OCI-LY7 (cell line): Measurements from ENCODE around the gene TOP1. TPM values are rescaled to one million over a fixed set of nuclear protein-coding genes. Genes with fewer than 3 reads are reported as not detected.
A peak's percentile ranks its signal among the peaks of the same experiment; 100 is the strongest.

ENCODE experiments used
- BruUV-seq: library from RNA; stranded (reverse); fragments of 400-500 nt; replicated peaks from 2 replicates; lab custom pipeline; 2021; lab: Mats Ljungman, UMichigan
- CTCF ChIA-PET: fragments of 300-600 bp; sonication (Branson Sonifier 250); formaldehyde crosslinking; loops from one replicate; lab custom pipeline; 2022; ENCODE audit warnings: antibody characterized with exemption; ENCODE audit not compliant: unreplicated experiment; lab: Charles Lee
- POLR2A ChIA-PET: fragments of 300-600 bp; sonication (Branson Sonifier 250); formaldehyde crosslinking; loops from one replicate; lab custom pipeline; 2022; ENCODE audit warnings: antibody characterized with exemption; lab: Charles Lee
- DNase-seq: peaks from one replicate; pipeline ENCODE4 v3.0.0-alpha.2; 2015; ENCODE audit warnings: low spot score
- H2AFZ ChIP-seq: fragments of 200-600 bp; sonication (generic), shearing (Covaris generic); 2 replicates; pipeline ENCODE4 v1.6.1; 2014; ENCODE audit warnings: mild to moderate bottlenecking, antibody characterized with exemption, low read length, moderate library complexity
- H3K27ac ChIP-seq: fragments of 200-600 bp; sonication (generic); 2 replicates; pipeline ENCODE4 v1.5.1; 2014; ENCODE audit warnings: mixed run types, low read depth, mild to moderate bottlenecking, moderate library complexity, low read length, inconsistent platforms; ENCODE audit not compliant: poor library complexity, severe bottlenecking
- H3K36me3 ChIP-seq: fragments of 200-600 bp; sonication (generic); 2 replicates; pipeline ENCODE4 v1.6.1; 2014; ENCODE audit warnings: mild to moderate bottlenecking, antibody characterized with exemption, low read length, moderate library complexity, mixed read lengths; ENCODE audit not compliant: insufficient read depth
- H3K4me1 ChIP-seq: fragments of 200-600 bp; sonication (generic); 2 replicates; pipeline ENCODE4 v1.5.1; 2014; ENCODE audit warnings: mild to moderate bottlenecking, low read length; ENCODE audit not compliant: insufficient read depth, poor library complexity, severe bottlenecking
- H3K4me2 ChIP-seq: fragments of 200-600 bp; sonication (generic); 2 replicates; pipeline ENCODE4 v1.6.1; 2014; ENCODE audit warnings: mild to moderate bottlenecking, low read length
- H3K4me3 ChIP-seq: fragments of 200-600 bp; sonication (generic); 2 replicates; pipeline ENCODE4 v1.5.1; 2014; ENCODE audit warnings: mild to moderate bottlenecking, low read depth, low read length; ENCODE audit not compliant: poor library complexity, severe bottlenecking
- H3K79me2 ChIP-seq: fragments of 200-600 bp; sonication (generic); 2 replicates; pipeline ENCODE4 v1.6.1; 2016; ENCODE audit warnings: low read depth, mild to moderate bottlenecking, low read length, moderate library complexity, mixed read lengths; ENCODE audit not compliant: insufficient read depth
- H3K9me2 ChIP-seq: fragments of 200-600 bp; sonication (generic); 2 replicates; pipeline ENCODE4 v1.6.1; 2016; ENCODE audit warnings: mild to moderate bottlenecking, low read length, mixed read lengths; ENCODE audit not compliant: insufficient read depth
- H3K9me3 ChIP-seq: fragments of 200-600 bp; sonication (generic); 2 replicates; pipeline ENCODE4 v1.6.1; 2014; ENCODE audit warnings: mild to moderate bottlenecking, mixed run types, low read length, mixed read lengths
- H4K20me1 ChIP-seq: fragments of 200-600 bp; sonication (generic); 2 replicates; pipeline ENCODE4 v1.6.1; 2014; ENCODE audit warnings: mild to moderate bottlenecking, antibody characterized with exemption, low read length, moderate library complexity, mixed read lengths; ENCODE audit not compliant: insufficient read depth
- EZH2phosphoT487 ChIP-seq: fragments of 200-600 bp; sonication (generic); IDR thresholded peaks from 2 replicates; pipeline ENCODE4 v1.6.1; 2018; ENCODE audit warnings: low read depth, borderline replicate concordance, mild to moderate bottlenecking, mixed run types, antibody characterized with exemption, low read length, moderate library complexity, mixed read lengths
- intact Hi-C: fragments of 100-400 bp; cut with micrococcal nuclease; formaldehyde crosslinking; loops from one replicate; pipeline ENCODE4 v1.10.0; 2022; ENCODE audit not compliant: unreplicated experiment
- total RNA-seq, 2 experiments: library from RNA; depleted of rRNA in 1 of 2; stranded (reverse); fragments of >200 nt in 1 of 2; shearing (Covaris generic) in 1 of 2; gene quantifications; 2 replicates each; pipeline ENCODE4 v1.2.3, GENCODE V29; 2014 to 2022
- TF ChIP-seq, protein P1 (sequence below): fragments of 200-600 bp; sonication (generic); conservative IDR thresholded peaks from 2 replicates; pipeline ENCODE4 v1.5.1; 2014; ENCODE audit warnings: mild to moderate bottlenecking, antibody characterized with exemption, low read length, moderate library complexity, mixed read lengths

TOP1 gene
- total RNA-seq, 2 experiments from 2014 or later, result 44.6 to 200 TPM

DNA sequence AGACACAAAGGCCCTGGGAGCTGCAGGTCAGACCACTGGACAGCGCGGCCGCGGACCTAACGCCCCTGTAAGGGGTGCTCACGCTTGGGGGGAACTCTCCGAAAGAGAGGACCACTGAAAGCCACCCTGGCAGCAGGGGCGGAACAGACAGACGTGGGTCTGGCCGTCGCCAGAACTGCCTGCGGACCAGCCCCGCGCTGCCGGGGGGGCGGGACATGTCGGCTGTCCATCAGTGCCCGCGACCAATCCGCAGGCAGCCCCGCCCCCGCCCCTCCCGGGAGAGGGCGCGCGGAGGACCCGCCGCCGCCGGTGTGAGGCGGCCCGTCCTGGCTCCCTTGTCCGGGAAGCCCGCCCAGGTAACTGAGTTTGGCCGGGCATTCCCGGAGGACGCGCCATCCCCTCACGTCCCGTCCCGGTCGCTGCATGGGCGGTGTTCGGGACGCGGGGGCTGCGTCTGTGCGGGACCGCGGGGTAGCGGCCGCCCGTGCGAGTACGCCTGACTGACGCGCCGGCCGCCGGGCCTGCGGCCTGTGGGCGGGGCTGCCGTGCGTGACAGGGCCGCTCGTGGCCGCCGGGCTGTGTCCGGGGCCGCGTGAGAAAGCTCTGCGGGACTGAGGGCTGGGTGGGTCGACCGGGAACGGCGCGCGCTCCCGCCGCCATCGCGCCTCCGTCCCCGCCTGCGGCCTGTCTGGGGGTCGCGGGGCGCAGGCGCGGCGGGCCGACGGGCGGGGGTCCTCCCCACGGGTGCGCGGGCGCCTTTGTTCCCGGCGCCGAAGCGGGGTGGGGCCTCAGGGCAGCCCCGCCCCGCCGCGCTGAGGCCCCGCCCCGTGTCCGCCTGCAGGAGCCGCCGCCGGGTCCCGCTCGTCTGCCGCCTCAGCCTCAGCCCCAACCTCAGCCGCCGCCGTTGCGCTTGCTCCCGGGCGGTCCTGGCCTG, 108.3 kb downstream of the TOP1 start, which contains the start of gene PLCG1:
Gene PLCG1, plus strand, starts transcription at position 864 of the 934 bp plus-strand sequence. CDS start 99 bp downstream, outside the sequence.
- peak within 1 kb of the TSS; percentile 54 for H2AFZ ChIP-seq
- POLR2A ChIA-PET, result interaction anchor here (0.5 to 1.0 kb wide), 2 partner anchors 101 to 168 kb away, joined by 3 read pairs; no protein-coding TSS in a partner anchor
- TF ChIP-seq EZH2phosphoT487, result no peak
- TF ChIP-seq, protein P1, sequence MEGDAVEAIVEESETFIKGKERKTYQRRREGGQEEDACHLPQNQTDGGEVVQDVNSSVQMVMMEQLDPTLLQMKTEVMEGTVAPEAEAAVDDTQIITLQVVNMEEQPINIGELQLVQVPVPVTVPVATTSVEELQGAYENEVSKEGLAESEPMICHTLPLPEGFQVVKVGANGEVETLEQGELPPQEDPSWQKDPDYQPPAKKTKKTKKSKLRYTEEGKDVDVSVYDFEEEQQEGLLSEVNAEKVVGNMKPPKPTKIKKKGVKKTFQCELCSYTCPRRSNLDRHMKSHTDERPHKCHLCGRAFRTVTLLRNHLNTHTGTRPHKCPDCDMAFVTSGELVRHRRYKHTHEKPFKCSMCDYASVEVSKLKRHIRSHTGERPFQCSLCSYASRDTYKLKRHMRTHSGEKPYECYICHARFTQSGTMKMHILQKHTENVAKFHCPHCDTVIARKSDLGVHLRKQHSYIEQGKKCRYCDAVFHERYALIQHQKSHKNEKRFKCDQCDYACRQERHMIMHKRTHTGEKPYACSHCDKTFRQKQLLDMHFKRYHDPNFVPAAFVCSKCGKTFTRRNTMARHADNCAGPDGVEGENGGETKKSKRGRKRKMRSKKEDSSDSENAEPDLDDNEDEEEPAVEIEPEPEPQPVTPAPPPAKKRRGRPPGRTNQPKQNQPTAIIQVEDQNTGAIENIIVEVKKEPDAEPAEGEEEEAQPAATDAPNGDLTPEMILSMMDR, result no peak
- 0 out of 2 replicates have a peak, but pooled peaks cover 1% of the 10 kb centered on the region for H4K20me1 ChIP-seq
- no peaks in the 10 kb centered on the region for H3K9me2 ChIP-seq
- peaks cover 59% of the 10 kb centered on the region for H3K4me1 ChIP-seq
- peaks cover 45% of the 10 kb centered on the region for H3K79me2 ChIP-seq
- peak within 1 kb of the TSS; percentile 74 for H3K4me3 ChIP-seq
- DNase-seq, result peak; percentile 88
- H3K36me3 ChIP-seq, result no peaks in the 10 kb centered on the region
- peak within 1 kb of the TSS; percentile 73 for H3K27ac ChIP-seq
- H3K4me2 ChIP-seq, result peak within 1 kb of the TSS; percentile 81
- intact Hi-C loops, result loop anchor here (1.0 to 5.0 kb wide), 4 partner anchors 36 to 555 kb away; no protein-coding TSS in a partner anchor
- BruUV-seq, result no TSS peak
- CTCF ChIA-PET, result no interaction called here
- no peaks in the 10 kb centered on the region for H3K9me3 ChIP-seq

DNA sequence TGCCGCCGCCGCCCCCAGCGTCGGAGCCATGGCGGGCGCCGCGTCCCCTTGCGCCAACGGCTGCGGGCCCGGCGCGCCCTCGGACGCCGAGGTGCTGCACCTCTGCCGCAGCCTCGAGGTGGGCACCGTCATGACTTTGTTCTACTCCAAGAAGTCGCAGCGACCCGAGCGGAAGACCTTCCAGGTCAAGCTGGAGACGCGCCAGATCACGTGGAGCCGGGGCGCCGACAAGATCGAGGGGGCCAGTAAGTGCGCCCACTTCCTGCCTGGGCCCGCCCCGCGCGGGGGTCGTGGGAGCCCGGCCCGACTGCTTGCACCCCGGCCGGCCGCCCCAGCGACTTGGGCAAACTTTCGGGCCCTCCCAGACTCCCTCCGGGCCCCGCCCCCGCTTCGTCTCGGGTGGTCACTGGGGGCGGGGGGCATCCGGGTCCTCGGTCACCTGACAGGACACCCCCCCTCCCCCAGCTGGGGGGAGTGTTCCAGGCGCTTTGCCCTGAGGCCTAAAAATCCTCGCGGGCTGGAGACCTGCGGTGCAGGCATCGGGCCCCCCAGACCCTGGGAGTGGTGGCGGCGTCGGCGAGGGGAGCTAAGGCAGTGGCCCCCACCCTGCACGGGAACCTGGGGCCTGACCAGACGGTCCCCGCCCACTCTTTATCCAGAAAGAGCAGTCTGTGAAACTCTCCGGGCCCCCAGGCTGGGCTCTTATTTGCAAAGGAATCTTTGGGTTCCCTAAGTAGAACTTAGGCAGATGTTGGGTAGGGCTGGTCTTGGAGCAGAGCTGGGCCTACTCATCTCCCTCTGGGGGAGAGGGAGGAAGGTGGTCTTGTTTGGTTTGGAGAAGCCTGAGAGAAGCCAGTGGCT, 109.2 kb downstream of the TOP1 start:
- POLR2A ChIA-PET, result interaction anchor here (0.6 to 1.2 kb wide), 3 partner anchors 10 to 157 kb away, joined by 3 to 5 read pairs (median 3); no protein-coding TSS in a partner anchor
- Histone ChIP-seq H3K79me2 (peaks cover 54% of the 10 kb centered on the region), H3K9me3 (no peaks in the 10 kb centered on the region), H3K4me2 (peak overlapping the region; percentile 81), H3K27ac (peak overlapping the region; percentile 73), H2AFZ (peak overlapping the region; percentile 4; the same call in 1 of the 2 replicates), H4K20me1 (peaks cover 7% of the 10 kb centered on the region; the same call in 1 of the 2 replicates), H3K4me1 (peaks cover 68% of the 10 kb centered on the region), H3K4me3 (peak overlapping the region; percentile 74), H3K36me3 (no peaks in the 10 kb centered on the region), H3K9me2 (no peaks in the 10 kb centered on the region)
- peak; percentile 80 for DNase-seq
- CTCF ChIA-PET, result no interaction called here
- no TSS peak for BruUV-seq
- TF ChIP-seq EZH2phosphoT487, result no peak
- TF ChIP-seq, protein P1, result no peak
- intact Hi-C loops, result loop anchor here (2.0 to 5.0 kb wide), 3 partner anchors 95 to 554 kb away; no protein-coding TSS in a partner anchor
